ENCODE measurements around the gene SRC. TPM values are rescaled to one million over a fixed set of nuclear protein-coding genes. Genes with fewer than 3 reads are reported as not detected.

SRC gene
- total RNA-seq, 1 donor from 2014 or later = 20.8 TPM

- no peak for FAIRE-seq
- DNase-seq (ENCODE audit: low spot score in 2 of 2) = no peak
Measured at GRCh38 chr20:37441023-37441422, 95.1 kb downstream of the SRC start.

GRCh38 chr20:37442547-37442946, 96.6 kb downstream of the SRC start:
- no peak for DNase-seq (ENCODE audit: low spot score in 2 of 2)
- FAIRE-seq = no peak

- FAIRE-seq (no peak), DNase-seq (ENCODE audit: low spot score in 2 of 2) (no peak)
Measured at GRCh38 chr20:37442986-37443385, 97.0 kb downstream of the SRC start.

GRCh38 chr20:37443596-37443995, 97.7 kb downstream of the SRC start:
- no peak for FAIRE-seq
- DNase-seq (ENCODE audit: low spot score in 2 of 2) = no peak

- DNase-seq (ENCODE audit: low spot score in 2 of 2) (no peak), FAIRE-seq (no peak)
Measured at GRCh38 chr20:37445041-37445440, 99.1 kb downstream of the SRC start.

GRCh38 chr20:37446286-37447032, 100.5 kb downstream of the SRC start:
- FAIRE-seq = no peak
- no peak for DNase-seq (ENCODE audit: low spot score in 2 of 2)

- FAIRE-seq (no peak), DNase-seq (ENCODE audit: low spot score in 2 of 2) (no peak)
Measured at GRCh38 chr20:37447688-37448087, 101.7 kb downstream of the SRC start.

GRCh38 chr20:37449276-37449675, 103.3 kb downstream of the SRC start:
- no peak for DNase-seq (ENCODE audit: low spot score in 2 of 2)
- no peak for FAIRE-seq

GRCh38 chr20:37450344-37450743, 104.4 kb downstream of the SRC start:
- FAIRE-seq (no peak), DNase-seq (ENCODE audit: low spot score in 2 of 2) (no peak)

GRCh38 chr20:37451616-37452015, 105.7 kb downstream of the SRC start:
- no peak for FAIRE-seq
- no peak for DNase-seq (ENCODE audit: low spot score in 2 of 2)

GRCh38 chr20:37452236-37452635, 106.3 kb downstream of the SRC start:
- no peak for FAIRE-seq
- no peak for DNase-seq (ENCODE audit: low spot score in 2 of 2)

GRCh38 chr20:37453288-37453687, 107.3 kb downstream of the SRC start:
- no peak for DNase-seq (ENCODE audit: low spot score in 2 of 2)
- FAIRE-seq = no peak

- DNase-seq (ENCODE audit: low spot score in 2 of 2) (no peak), FAIRE-seq (no peak)
Measured at GRCh38 chr20:37453836-37454235, 107.9 kb downstream of the SRC start.

- no peak for FAIRE-seq
Measured at GRCh38 chr20:37454636-37455385, 108.9 kb downstream of the SRC start.

More at GRCh38 chr20:37454636-37455385, 108.9 kb downstream of the SRC start:
- DNase-seq (ENCODE audit: low spot score in 2 of 2) = no peak

Other genes starting within 250 kb of the SRC start
- gene RPN2, start 166.8 kb upstream of the SRC start, total RNA-seq = 123 TPM
- gene MROH8, start 166.6 kb upstream of the SRC start, total RNA-seq = 5.3 TPM
- not detected for gene GHRH, start 84.3 kb upstream of the SRC start, total RNA-seq
- gene MANBAL, start 56.5 kb upstream of the SRC start, total RNA-seq = 14.7 TPM
- gene NNAT, start 175.1 kb downstream of the SRC start, total RNA-seq = 367 TPM
- 98.6 TPM for gene BLCAP, start 181.7 kb downstream of the SRC start, total RNA-seq

All from frontal cortex (tissue), 4 donors.